GM12801 (cell line): ENCODE measurements around the gene SLC44A4.

ENCODE experiments used
- CTCF ChIP-seq: IDR thresholded peaks from one replicate; pipeline ENCODE4 v1.5.1; 2011; ENCODE audit warnings: control low read depth; ENCODE audit not compliant: insufficient read length; ENCODE audit errors: extremely low read depth

Gene SLC44A4

GRCh38 chr6:31865205-31866118 is 13.3 kb downstream of the SLC44A4 start:
- no peak for TF ChIP-seq CTCF

- TF ChIP-seq CTCF: no peak
Observed at GRCh38 chr6:31864818-31865204, 14.0 kb downstream of the SLC44A4 start.

GRCh38 chr6:31862344-31863235 is 16.2 kb downstream of the SLC44A4 start, which contains the start of gene NEU1:
Gene NEU1 (minus strand): TSS chr6:31862821. CDS start chr6:31862776, 45 bp downstream.
- no peak for TF ChIP-seq CTCF

- no peak for TF ChIP-seq CTCF
Observed at GRCh38 chr6:31861919-31862343, 16.9 kb downstream of the SLC44A4 start.

DNA sequence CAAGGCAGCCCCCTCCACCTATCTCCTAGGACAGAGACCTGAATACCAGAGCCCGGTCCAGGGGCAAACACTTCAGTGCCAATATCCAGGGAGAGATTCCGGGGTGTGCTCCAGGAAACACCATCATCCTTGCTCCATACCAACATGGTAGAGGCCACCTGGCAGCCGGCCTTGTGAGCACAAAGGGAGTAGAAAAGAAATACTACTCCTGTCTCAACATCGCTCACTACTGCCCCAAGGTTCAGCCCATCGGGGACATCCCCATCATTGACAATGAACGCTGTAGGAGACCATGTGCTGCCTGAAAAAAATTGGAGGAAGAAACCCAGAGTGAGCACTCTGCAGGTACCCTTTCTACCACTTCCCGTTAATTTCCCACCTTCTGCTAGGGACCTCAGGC is 17.6 kb downstream of the SLC44A4 start:
- no peak for TF ChIP-seq CTCF

DNA sequence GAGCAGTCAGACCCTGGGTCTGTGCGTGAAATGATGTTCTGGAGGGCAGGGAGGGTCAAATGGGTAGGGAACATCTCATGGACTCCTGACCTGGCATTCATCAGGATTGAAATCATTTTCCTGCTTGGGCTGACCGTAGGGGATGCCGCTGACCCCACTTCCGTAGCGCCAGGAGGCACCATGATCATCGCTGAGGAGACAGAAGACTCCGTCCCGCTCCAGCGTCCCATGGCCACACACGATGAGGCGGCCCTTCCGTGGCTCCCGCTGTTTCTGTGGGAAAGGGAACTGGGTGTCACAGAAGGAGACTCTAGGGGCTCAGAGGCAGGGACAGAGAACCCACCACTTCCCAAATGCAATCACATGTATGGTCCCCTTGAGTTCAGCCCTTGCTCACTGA is 18.4 kb downstream of the SLC44A4 start:
- no peak for TF ChIP-seq CTCF

DNA sequence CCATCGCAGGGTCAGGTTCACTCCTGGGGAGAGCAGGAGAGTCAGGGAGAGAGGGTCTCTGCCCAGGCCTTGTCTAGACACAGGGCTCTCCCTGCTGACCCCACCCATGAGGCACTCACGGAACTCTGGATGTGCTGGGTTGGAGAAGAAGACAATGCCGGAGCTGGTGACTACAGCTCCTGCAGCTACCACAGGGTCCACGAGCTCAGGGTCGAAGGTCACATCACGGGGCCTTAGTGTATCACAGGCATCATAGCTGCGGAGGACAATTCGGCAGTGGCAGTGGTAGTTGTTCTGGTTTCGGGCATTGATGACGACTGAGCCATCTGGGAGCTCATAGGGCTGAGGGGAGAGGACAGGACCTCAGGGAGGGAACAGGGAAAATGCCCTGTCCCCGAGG is 18.9 kb downstream of the SLC44A4 start:
- no peak for TF ChIP-seq CTCF
